Measurements from ENCODE around the gene LENG1. TPM values are rescaled to one million over a fixed set of nuclear protein-coding genes. Genes with fewer than 3 reads are reported as not detected.
A peak's percentile ranks its signal among the peaks of the same experiment; 100 is the strongest.

Gene LENG1
- total and polyA plus RNA-seq, 9 of the 15 experiments (the other 6 are each of a cell fraction or from before 2014, with no cell fraction given), result 0.30 to 10.5 (median 4.7) TPM

GRCh38 chr19:54172471-54173358 is 13.2 kb upstream of the LENG1 start, which contains the start of gene TMC4 (continued):
- no peak for TF ChIP-seq ELK1 (CRISPR knock-in tag; IDR thresholded peaks at IDR 0.05)
- TF ChIP-seq NCOA2 (IDR thresholded peaks at IDR 0.05; ENCODE audit: partially characterized antibody in 2 of 2), result no peak
- TF ChIP-seq, protein P1, sequence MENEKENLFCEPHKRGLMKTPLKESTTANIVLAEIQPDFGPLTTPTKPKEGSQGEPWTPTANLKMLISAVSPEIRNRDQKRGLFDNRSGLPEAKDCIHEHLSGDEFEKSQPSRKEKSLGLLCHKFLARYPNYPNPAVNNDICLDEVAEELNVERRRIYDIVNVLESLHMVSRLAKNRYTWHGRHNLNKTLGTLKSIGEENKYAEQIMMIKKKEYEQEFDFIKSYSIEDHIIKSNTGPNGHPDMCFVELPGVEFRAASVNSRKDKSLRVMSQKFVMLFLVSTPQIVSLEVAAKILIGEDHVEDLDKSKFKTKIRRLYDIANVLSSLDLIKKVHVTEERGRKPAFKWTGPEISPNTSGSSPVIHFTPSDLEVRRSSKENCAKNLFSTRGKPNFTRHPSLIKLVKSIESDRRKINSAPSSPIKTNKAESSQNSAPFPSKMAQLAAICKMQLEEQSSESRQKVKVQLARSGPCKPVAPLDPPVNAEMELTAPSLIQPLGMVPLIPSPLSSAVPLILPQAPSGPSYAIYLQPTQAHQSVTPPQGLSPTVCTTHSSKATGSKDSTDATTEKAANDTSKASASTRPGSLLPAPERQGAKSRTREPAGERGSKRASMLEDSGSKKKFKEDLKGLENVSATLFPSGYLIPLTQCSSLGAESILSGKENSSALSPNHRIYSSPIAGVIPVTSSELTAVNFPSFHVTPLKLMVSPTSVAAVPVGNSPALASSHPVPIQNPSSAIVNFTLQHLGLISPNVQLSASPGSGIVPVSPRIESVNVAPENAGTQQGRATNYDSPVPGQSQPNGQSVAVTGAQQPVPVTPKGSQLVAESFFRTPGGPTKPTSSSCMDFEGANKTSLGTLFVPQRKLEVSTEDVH (IDR thresholded peaks at IDR 0.05; ENCODE audit: low read depth, partially characterized antibody), result peak; percentile 40
- no peak for TF ChIP-seq ZNF740 (CRISPR knock-in tag; IDR thresholded peaks at IDR 0.05)
- TF ChIP-seq ZNF740 (tag; IDR thresholded peaks at IDR 0.05), result no peak
- TF ChIP-seq GABPA (tag; conservative IDR thresholded peaks at IDR 0.05; ENCODE audit: low read depth), result 0 out of 2 replicates have a peak, but pooled peaks have one; percentile 39
- no peak for TF ChIP-seq NFE2 (IDR thresholded peaks at IDR 0.05; ENCODE audit: low read depth)
- TF ChIP-seq, protein P2, sequence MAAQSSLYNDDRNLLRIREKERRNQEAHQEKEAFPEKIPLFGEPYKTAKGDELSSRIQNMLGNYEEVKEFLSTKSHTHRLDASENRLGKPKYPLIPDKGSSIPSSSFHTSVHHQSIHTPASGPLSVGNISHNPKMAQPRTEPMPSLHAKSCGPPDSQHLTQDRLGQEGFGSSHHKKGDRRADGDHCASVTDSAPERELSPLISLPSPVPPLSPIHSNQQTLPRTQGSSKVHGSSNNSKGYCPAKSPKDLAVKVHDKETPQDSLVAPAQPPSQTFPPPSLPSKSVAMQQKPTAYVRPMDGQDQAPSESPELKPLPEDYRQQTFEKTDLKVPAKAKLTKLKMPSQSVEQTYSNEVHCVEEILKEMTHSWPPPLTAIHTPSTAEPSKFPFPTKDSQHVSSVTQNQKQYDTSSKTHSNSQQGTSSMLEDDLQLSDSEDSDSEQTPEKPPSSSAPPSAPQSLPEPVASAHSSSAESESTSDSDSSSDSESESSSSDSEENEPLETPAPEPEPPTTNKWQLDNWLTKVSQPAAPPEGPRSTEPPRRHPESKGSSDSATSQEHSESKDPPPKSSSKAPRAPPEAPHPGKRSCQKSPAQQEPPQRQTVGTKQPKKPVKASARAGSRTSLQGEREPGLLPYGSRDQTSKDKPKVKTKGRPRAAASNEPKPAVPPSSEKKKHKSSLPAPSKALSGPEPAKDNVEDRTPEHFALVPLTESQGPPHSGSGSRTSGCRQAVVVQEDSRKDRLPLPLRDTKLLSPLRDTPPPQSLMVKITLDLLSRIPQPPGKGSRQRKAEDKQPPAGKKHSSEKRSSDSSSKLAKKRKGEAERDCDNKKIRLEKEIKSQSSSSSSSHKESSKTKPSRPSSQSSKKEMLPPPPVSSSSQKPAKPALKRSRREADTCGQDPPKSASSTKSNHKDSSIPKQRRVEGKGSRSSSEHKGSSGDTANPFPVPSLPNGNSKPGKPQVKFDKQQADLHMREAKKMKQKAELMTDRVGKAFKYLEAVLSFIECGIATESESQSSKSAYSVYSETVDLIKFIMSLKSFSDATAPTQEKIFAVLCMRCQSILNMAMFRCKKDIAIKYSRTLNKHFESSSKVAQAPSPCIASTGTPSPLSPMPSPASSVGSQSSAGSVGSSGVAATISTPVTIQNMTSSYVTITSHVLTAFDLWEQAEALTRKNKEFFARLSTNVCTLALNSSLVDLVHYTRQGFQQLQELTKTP (IDR thresholded peaks at IDR 0.05; ENCODE audit: low read depth in 1 of 2, partially characterized antibody in 2 of 2), result no peak
- no peak for TF ChIP-seq ZNF133 (CRISPR knock-in tag; IDR thresholded peaks at IDR 0.05)
- no peak for TF ChIP-seq SREBF1 (IDR thresholded peaks at IDR 0.05; ENCODE audit: borderline replicate concordance, low read depth, low read length)
- TF ChIP-seq MYC (IDR thresholded peaks at IDR 0.05; ENCODE audit: low read depth, low read length), result no peak
- no peak for TF ChIP-seq MYC (CRISPR knock-in tag; IDR thresholded peaks at IDR 0.05; ENCODE audit: borderline replicate concordance, low read depth)
- TF ChIP-seq PML (IDR thresholded peaks at IDR 0.05; ENCODE audit: low read length), result no peak
- TF ChIP-seq SMAD2 (IDR thresholded peaks at IDR 0.05; ENCODE audit: low read depth, low read length), result no peak
- TF ChIP-seq ZNF75A (CRISPR knock-in tag; IDR thresholded peaks at IDR 0.05), result no peak
- no peak for TF ChIP-seq SMAD4 (CRISPR knock-in tag; conservative IDR thresholded peaks at IDR 0.05)

Data from K562 (cell line).